Gastrocnemius medialis (tissue), 4 donors: Measurements from ENCODE around the gene AVPR2. TPM values are rescaled to one million over a fixed set of nuclear protein-coding genes. Genes with fewer than 3 reads are reported as not detected.
A peak's percentile ranks its signal among the peaks of the same experiment; 100 is the strongest.

ENCODE experiments used
- ATAC-seq, 2 donors: fragments of 150-250 bp; one replicate each; pipeline ENCODE4 v1.9.1; 2016
- DNase-seq, 2 donors: peaks; one replicate each; pipeline ENCODE4 v3.0.0-alpha.2; 2019
- H3K27ac ChIP-seq, 4 donors: fragments of 200-600 bp; sonication (generic); 1 replicate in 1 of 4; 2 replicates in 3 of 4; pipeline ENCODE4 v1.5.1; 2016 to 2018; ENCODE audit warnings: mild to moderate bottlenecking in 2 of 4, moderate library complexity in 1 of 4
- H3K27me3 ChIP-seq, 3 donors: fragments of 200-600 bp; sonication (generic) in 2 of 3; 1 replicate in 1 of 3; 2 replicates in 2 of 3; pipeline versions ENCODE4 v1.5.1 to v1.6.0; 2016 to 2019; ENCODE audit warnings: mild to moderate bottlenecking in 1 of 3, moderate library complexity in 1 of 3
- H3K36me3 ChIP-seq, 2 donors: fragments of 200-600 bp; sonication (generic) in 1 of 2; one replicate each; pipeline ENCODE4 v1.5.1; 2017 to 2018
- H3K4me1 ChIP-seq, 2 donors: fragments of 200-600 bp; sonication (generic) in 1 of 2; one replicate each; pipeline ENCODE4 v1.5.1; 2016 to 2017; ENCODE audit warnings: mild to moderate bottlenecking in 2 of 2
- H3K4me3 ChIP-seq, 4 donors: fragments of 200-600 bp; sonication (generic) in 3 of 4; 1 replicate in 1 of 4; 2 replicates in 3 of 4; pipeline ENCODE4 v1.5.1; 2016 to 2019; ENCODE audit warnings: mild to moderate bottlenecking in 2 of 4
- H3K9me3 ChIP-seq, 3 donors: fragments of 200-600 bp; sonication (generic) in 2 of 3; 1 replicate in 1 of 3; 2 replicates in 2 of 3; pipeline ENCODE4 v1.5.1; 2016 to 2019
- POLR2A ChIP-seq, 2 donors: fragments of 450-650 bp; IDR thresholded peaks; one replicate each; pipeline ENCODE4 v1.6.1; 2017; ENCODE audit warnings: antibody characterized with exemption in 2 of 2, mild to moderate bottlenecking in 2 of 2, moderate library complexity in 2 of 2
- in situ Hi-C, 4 donors: fragments of 200-750 bp; cut with MboI; loops; one replicate each; pipeline versions ENCODE4 v1.15.0 to v1.8.0; 2017; ENCODE audit warnings: low sequenced_read_pairs in 4 of 4
- intact Hi-C: fragments of 100-400 bp; cut with DNase I; formaldehyde crosslinking; loops from one replicate; pipeline ENCODE4 v1.15.1; 2023; ENCODE audit warnings: low total_unique reads
- total RNA-seq, 4 donors: library from RNA; depleted of rRNA; stranded (reverse); fragments of >200 nt; gene quantifications; one replicate each; pipeline versions ENCODE4 v1.1.0 to v1.2.3, GENCODE V29; 2016
- TF ChIP-seq, protein P1 (sequence below), 5 experiments: fragments of 450-650 bp in 3 of 5; fragments of 200-600 bp in 2 of 5; sonication (generic) in 2 of 5; IDR thresholded peaks in 4 of 5; conservative IDR thresholded peaks in 1 of 5; 1 replicate in 4 of 5; 2 replicates in 1 of 5; pipeline ENCODE4 v1.5.1; 2016 to 2019; ENCODE audit warnings: antibody characterized with exemption in 5 of 5, mild to moderate bottlenecking in 3 of 5, moderate library complexity in 3 of 5

AVPR2 gene
- total RNA-seq, 4 donors from 2014 or later, result 1.5 to 3.8 (median 2.0) TPM

DNA sequence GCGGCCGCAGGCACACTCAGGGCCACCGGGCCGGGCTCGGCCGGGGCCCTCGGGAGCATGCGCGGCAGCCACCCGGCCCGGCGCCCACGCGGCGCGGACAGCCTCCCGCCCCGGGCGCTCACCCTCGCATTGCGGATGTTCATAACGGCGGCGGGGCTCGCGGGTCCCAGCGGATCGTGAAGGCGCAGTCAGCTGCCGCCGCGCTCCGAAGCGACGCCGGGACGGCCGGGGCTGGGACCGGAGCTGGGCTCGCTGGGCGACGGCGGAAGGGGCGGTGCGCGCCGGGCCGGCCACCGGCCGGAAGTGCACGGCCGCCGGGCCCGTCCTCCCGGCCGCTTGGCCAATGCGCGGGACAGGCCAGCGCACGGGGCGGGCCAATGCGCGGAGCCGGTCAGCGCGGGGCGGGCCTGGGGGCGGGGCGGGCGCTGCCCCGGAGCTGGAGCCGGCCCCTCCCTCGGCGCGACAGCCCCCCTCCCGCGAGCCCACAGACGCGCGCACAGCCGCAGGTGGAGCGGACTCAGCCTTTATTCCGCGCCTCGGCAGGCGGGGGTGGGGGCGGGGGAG lies 30.4 kb downstream of the AVPR2 start, which contains the start of gene NAA10:
NAA10 (minus strand) TSS at position 276 of the 564 bp plus-strand sequence; CDS start at position 143, 133 bp downstream.
- in situ Hi-C loops, result loop anchor here in 1 of 4 donors (25.0 kb wide), 1 partner anchor 148 kb away; the partner anchor contains the start of genes IDH3G, SRPK3 and SSR4
- TF ChIP-seq, protein P1, sequence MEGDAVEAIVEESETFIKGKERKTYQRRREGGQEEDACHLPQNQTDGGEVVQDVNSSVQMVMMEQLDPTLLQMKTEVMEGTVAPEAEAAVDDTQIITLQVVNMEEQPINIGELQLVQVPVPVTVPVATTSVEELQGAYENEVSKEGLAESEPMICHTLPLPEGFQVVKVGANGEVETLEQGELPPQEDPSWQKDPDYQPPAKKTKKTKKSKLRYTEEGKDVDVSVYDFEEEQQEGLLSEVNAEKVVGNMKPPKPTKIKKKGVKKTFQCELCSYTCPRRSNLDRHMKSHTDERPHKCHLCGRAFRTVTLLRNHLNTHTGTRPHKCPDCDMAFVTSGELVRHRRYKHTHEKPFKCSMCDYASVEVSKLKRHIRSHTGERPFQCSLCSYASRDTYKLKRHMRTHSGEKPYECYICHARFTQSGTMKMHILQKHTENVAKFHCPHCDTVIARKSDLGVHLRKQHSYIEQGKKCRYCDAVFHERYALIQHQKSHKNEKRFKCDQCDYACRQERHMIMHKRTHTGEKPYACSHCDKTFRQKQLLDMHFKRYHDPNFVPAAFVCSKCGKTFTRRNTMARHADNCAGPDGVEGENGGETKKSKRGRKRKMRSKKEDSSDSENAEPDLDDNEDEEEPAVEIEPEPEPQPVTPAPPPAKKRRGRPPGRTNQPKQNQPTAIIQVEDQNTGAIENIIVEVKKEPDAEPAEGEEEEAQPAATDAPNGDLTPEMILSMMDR (IDR thresholded peaks at IDR 0.05 in 4 of 5, conservative IDR thresholded peaks at IDR 0.05 in 1 of 5), result no peak
- TF ChIP-seq POLR2A (IDR thresholded peaks at IDR 0.05), result peak; percentile 52 to 76
- peak within 1 kb of the TSS; percentile 59 to 74 (median 64) for H3K4me3 ChIP-seq
- intact Hi-C loops, result no loop called here
- peaks cover 0 to 13% of the 10 kb centered on the region in 2 donors for H3K4me1 ChIP-seq
- DNase-seq (peak; percentile 35 to 68), ATAC-seq (peak; percentile 93 to 94)
- H3K27me3 ChIP-seq, result no peaks in the 10 kb centered on the region
- peak within 1 kb of the TSS; percentile 70 to 80 (median 78) for H3K27ac ChIP-seq
- no peaks in the 10 kb centered on the region for H3K9me3 ChIP-seq
- peaks cover 0 to 25% of the 10 kb centered on the region in 2 donors for H3K36me3 ChIP-seq

DNA sequence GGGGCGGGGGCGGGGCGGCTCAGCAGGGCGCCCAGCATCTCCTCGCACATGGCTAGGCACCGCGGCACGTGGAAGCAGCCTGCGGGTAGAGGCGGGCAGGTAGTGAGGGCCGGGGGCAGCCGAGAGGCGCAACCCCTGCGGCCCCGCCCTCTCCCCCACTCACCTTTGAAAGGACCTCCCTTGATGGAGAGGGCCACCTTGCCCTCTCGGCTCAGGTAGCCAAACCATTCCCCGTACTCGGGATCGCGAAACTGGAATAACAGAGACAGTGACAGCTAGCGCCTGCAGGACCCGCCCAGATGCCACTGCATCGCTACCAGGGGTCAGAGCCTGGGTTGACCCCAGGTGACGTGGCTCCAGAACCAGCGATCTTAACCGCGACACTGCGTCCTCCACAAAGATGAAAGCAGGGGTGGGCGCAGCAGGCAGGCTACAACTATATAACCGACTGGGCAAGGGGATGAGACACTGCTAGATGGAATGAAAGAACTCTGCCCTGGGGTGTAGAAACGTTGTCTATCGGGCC lies 30.9 kb downstream of the AVPR2 start:
- no peak for DNase-seq
- intact Hi-C loops, result no loop called here
- no peaks in the 10 kb centered on the region for H3K9me3 ChIP-seq
- H3K36me3 ChIP-seq, result peaks cover 0 to 22% of the 10 kb centered on the region in 2 donors
- in situ Hi-C loops, result loop anchor here in 1 of 4 donors (25.0 kb wide), 1 partner anchor 148 kb away; the partner anchor contains the start of genes IDH3G, SRPK3 and SSR4
- H3K27ac ChIP-seq, result peak overlapping the region; percentile 35 to 76 (median 64)
- TF ChIP-seq, protein P1 (IDR thresholded peaks at IDR 0.05 in 4 of 5, conservative IDR thresholded peaks at IDR 0.05 in 1 of 5), result no peak
- TF ChIP-seq POLR2A (IDR thresholded peaks at IDR 0.05), result no peak
- ATAC-seq, result peak in 1 of 2 donors; percentile 18
- peaks cover 0 to 13% of the 10 kb centered on the region in 2 donors for H3K4me1 ChIP-seq
- no peaks in the 10 kb centered on the region for H3K27me3 ChIP-seq
- peak overlapping the region; percentile 47 to 74 (median 59) for H3K4me3 ChIP-seq

DNA sequence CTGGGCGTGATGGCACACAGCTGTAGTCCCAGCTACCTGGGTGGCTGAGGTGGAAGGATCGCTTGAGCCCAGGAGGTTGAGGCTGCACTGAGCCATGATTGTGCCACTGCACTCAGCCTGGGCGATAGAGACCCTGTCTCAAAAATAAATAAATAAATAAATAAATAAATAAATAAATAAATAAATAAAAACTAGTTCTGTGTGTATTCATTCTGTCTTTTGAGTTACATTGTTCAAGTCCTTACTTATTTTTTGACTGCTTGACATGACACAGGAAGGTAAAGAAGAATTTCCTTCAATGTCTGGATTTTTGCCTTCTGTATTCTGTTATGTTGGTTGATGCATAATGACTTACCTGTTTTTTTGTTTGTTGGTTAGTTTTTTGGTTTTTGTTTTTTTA lies 32.6 kb downstream of the AVPR2 start:
- DNase-seq (no peak), ATAC-seq (no peak)
- Histone ChIP-seq H3K4me1 (peaks cover 0 to 13% of the 10 kb centered on the region in 2 donors), H3K27ac (no peak overlapping the region), H3K9me3 (no peaks in the 10 kb centered on the region), H3K36me3 (peaks cover 0 to 7% of the 10 kb centered on the region in 2 donors), H3K4me3 (no peak overlapping the region), H3K27me3 (no peaks in the 10 kb centered on the region)
- no peak for TF ChIP-seq POLR2A (IDR thresholded peaks at IDR 0.05)
- TF ChIP-seq, protein P1 (IDR thresholded peaks at IDR 0.05 in 4 of 5, conservative IDR thresholded peaks at IDR 0.05 in 1 of 5), result no peak
- in situ Hi-C loops (loop anchor here in 1 of 4 donors (25.0 kb wide), 1 partner anchor 150 kb away; the partner anchor contains the start of genes IDH3G, SRPK3 and SSR4), intact Hi-C loops (no loop called here)

DNA sequence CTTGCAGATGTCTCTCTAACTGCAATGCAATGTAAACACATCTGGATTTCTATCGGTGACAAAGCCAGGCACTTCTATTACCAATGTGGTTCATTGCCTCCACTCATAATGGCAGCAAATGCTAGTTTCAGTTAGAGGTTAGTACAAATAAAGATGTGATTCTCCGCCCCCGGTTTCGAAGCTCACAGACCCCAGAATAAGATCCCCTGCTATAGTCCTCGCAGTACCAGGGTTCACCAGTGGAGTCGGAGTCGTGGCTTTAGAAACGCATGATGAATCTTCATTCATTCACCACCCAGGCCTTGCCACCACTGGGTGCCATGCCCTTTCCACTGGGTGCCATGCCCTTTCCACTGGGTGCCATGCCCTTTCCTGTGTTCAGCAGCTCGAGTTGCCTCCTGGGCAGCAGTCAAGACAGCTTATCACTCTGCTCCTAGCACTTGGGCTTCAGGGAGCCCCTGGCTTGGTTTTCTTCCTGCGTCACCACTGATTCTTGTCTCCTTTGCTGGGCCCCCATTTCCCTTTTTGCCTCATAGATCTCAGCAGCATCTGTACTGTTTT lies 33.8 kb downstream of the AVPR2 start:
- Histone ChIP-seq H3K9me3 (no peaks in the 10 kb centered on the region), H3K27ac (no peak overlapping the region), H3K4me1 (peaks cover 0 to 12% of the 10 kb centered on the region in 2 donors), H3K36me3 (no peaks in the 10 kb centered on the region), H3K4me3 (no peak overlapping the region), H3K27me3 (no peaks in the 10 kb centered on the region)
- no peak for TF ChIP-seq POLR2A (IDR thresholded peaks at IDR 0.05)
- TF ChIP-seq, protein P1 (IDR thresholded peaks at IDR 0.05 in 4 of 5, conservative IDR thresholded peaks at IDR 0.05 in 1 of 5), result no peak
- ATAC-seq, result no peak
- intact Hi-C loops, result no loop called here
- in situ Hi-C loops, result loop anchor here in 1 of 4 donors (25.0 kb wide), 1 partner anchor 151 kb away; the partner anchor contains the start of genes IDH3G, SRPK3 and SSR4
- DNase-seq, result no peak
